K562 (cell line): ENCODE measurements around the gene HAUS7. TPM values are rescaled to one million over a fixed set of nuclear protein-coding genes. Genes with fewer than 3 reads are reported as not detected.

Experiments
- MIER1 ChIP-seq: fragments of 450-650 bp; IDR thresholded peaks from 2 replicates; pipeline ENCODE4 v1.6.1; 2016; ENCODE audit warnings: antibody characterized with exemption, mild to moderate bottlenecking, low read depth
- SLC30A9 ChIP-seq: fragments of 250-450 bp; sonication (Bioruptor Pico); IDR thresholded peaks from 2 replicates; pipeline ENCODE4 v1.8.0; 2022; ENCODE audit warnings: mild to moderate bottlenecking, moderate library complexity
- SRSF7 ChIP-seq: fragments of 200-400 bp; formaldehyde crosslinking; optimal IDR thresholded peaks from 2 replicates; pipeline ENCODE3; 2017; ENCODE audit warnings: mild to moderate bottlenecking, low read depth, low read length
- polyA plus RNA-seq, 8 experiments: library from polyadenylated mRNA; depleted of rRNA in 4 of 8; stranded (reverse) in 5 of 8; unstranded in 3 of 8; fragments of >200 nt; fragmentation: Nextera tagmentation in 2 of 8; fragmentation: Illumina TruSeq in 1 of 8; extraction: Ambion mirVana in 2 of 8; extraction: Trizol in 1 of 8; gene quantifications; 2 replicates each; pipeline versions ENCODE4 v1.2.1 to v1.2.3, GENCODE V29; 2011 to 2014; ENCODE audit warnings: inconsistent platforms in 1 of 8, missing spikeins in 1 of 8
- total RNA-seq, 7 experiments: library from RNA; depleted of rRNA in 6 of 7; stranded (reverse); fragments of >200 nt in 6 of 7; fragmentation: Illumina TruSeq in 2 of 7; extraction: Trizol in 2 of 7; gene quantifications; 2 replicates each; pipeline versions ENCODE4 v1.2.1 to v1.2.3, GENCODE V29; 2011 to 2021; ENCODE audit warnings: low replicate concordance in 1 of 7
- TF ChIP-seq, protein P1 (sequence below): fragments of 450-650 bp; IDR thresholded peaks from 2 replicates; pipeline ENCODE4 v1.6.1; 2016; ENCODE audit warnings: mild to moderate bottlenecking, moderate library complexity
- TF ChIP-seq, protein P2 (sequence below): fragments of 450-650 bp; formaldehyde crosslinking; IDR thresholded peaks from 2 replicates; pipeline ENCODE4 v1.4.0; 2020; ENCODE audit warnings: mild to moderate bottlenecking, moderate library complexity

HAUS7 gene
- total and polyA plus RNA-seq, 9 of the 15 experiments (the other 6 are each of a cell fraction or from before 2014, with no cell fraction given) = 10.0 to 94.9 (median 48.8) TPM

DNA sequence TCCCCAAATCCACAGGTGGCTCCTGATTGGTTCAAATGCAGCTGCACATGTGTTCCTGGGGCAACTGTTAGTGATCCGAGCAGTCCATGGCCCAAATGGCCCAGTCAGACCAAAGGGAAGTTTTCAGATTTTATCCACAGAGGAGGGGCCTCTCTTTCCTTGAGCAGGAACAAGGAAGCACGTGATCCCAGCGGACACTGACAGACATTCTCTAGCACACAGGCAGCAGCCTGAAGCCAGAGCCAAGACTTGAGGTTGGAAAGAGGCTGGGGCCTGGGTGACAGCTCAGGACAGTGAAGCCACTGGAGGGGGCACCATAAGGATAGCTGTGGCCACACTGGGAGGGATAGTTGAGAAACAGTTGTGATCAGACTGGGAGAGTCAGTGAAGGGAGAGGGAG, 62.6 kb downstream of the HAUS7 start (continued):
- TF ChIP-seq, protein P1, sequence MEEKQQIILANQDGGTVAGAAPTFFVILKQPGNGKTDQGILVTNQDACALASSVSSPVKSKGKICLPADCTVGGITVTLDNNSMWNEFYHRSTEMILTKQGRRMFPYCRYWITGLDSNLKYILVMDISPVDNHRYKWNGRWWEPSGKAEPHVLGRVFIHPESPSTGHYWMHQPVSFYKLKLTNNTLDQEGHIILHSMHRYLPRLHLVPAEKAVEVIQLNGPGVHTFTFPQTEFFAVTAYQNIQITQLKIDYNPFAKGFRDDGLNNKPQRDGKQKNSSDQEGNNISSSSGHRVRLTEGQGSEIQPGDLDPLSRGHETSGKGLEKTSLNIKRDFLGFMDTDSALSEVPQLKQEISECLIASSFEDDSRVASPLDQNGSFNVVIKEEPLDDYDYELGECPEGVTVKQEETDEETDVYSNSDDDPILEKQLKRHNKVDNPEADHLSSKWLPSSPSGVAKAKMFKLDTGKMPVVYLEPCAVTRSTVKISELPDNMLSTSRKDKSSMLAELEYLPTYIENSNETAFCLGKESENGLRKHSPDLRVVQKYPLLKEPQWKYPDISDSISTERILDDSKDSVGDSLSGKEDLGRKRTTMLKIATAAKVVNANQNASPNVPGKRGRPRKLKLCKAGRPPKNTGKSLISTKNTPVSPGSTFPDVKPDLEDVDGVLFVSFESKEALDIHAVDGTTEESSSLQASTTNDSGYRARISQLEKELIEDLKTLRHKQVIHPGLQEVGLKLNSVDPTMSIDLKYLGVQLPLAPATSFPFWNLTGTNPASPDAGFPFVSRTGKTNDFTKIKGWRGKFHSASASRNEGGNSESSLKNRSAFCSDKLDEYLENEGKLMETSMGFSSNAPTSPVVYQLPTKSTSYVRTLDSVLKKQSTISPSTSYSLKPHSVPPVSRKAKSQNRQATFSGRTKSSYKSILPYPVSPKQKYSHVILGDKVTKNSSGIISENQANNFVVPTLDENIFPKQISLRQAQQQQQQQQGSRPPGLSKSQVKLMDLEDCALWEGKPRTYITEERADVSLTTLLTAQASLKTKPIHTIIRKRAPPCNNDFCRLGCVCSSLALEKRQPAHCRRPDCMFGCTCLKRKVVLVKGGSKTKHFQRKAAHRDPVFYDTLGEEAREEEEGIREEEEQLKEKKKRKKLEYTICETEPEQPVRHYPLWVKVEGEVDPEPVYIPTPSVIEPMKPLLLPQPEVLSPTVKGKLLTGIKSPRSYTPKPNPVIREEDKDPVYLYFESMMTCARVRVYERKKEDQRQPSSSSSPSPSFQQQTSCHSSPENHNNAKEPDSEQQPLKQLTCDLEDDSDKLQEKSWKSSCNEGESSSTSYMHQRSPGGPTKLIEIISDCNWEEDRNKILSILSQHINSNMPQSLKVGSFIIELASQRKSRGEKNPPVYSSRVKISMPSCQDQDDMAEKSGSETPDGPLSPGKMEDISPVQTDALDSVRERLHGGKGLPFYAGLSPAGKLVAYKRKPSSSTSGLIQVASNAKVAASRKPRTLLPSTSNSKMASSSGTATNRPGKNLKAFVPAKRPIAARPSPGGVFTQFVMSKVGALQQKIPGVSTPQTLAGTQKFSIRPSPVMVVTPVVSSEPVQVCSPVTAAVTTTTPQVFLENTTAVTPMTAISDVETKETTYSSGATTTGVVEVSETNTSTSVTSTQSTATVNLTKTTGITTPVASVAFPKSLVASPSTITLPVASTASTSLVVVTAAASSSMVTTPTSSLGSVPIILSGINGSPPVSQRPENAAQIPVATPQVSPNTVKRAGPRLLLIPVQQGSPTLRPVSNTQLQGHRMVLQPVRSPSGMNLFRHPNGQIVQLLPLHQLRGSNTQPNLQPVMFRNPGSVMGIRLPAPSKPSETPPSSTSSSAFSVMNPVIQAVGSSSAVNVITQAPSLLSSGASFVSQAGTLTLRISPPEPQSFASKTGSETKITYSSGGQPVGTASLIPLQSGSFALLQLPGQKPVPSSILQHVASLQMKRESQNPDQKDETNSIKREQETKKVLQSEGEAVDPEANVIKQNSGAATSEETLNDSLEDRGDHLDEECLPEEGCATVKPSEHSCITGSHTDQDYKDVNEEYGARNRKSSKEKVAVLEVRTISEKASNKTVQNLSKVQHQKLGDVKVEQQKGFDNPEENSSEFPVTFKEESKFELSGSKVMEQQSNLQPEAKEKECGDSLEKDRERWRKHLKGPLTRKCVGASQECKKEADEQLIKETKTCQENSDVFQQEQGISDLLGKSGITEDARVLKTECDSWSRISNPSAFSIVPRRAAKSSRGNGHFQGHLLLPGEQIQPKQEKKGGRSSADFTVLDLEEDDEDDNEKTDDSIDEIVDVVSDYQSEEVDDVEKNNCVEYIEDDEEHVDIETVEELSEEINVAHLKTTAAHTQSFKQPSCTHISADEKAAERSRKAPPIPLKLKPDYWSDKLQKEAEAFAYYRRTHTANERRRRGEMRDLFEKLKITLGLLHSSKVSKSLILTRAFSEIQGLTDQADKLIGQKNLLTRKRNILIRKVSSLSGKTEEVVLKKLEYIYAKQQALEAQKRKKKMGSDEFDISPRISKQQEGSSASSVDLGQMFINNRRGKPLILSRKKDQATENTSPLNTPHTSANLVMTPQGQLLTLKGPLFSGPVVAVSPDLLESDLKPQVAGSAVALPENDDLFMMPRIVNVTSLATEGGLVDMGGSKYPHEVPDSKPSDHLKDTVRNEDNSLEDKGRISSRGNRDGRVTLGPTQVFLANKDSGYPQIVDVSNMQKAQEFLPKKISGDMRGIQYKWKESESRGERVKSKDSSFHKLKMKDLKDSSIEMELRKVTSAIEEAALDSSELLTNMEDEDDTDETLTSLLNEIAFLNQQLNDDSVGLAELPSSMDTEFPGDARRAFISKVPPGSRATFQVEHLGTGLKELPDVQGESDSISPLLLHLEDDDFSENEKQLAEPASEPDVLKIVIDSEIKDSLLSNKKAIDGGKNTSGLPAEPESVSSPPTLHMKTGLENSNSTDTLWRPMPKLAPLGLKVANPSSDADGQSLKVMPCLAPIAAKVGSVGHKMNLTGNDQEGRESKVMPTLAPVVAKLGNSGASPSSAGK = peak; percentile 37; the same call in 1 of the 2 replicates
- TF ChIP-seq MIER1 = no peak
- TF ChIP-seq SRSF7 = no peak
- TF ChIP-seq, protein P2, sequence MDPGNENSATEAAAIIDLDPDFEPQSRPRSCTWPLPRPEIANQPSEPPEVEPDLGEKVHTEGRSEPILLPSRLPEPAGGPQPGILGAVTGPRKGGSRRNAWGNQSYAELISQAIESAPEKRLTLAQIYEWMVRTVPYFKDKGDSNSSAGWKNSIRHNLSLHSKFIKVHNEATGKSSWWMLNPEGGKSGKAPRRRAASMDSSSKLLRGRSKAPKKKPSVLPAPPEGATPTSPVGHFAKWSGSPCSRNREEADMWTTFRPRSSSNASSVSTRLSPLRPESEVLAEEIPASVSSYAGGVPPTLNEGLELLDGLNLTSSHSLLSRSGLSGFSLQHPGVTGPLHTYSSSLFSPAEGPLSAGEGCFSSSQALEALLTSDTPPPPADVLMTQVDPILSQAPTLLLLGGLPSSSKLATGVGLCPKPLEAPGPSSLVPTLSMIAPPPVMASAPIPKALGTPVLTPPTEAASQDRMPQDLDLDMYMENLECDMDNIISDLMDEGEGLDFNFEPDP (CRISPR knock-in tag) = no peak
- TF ChIP-seq SLC30A9 (CRISPR knock-in tag) = no peak
